A549 (cell line): ENCODE results near the gene EMID1. TPM values are rescaled to one million over a fixed set of nuclear protein-coding genes. Genes with fewer than 3 reads are reported as not detected.

Experiments used
- ATAC-seq, 2 experiments: fragments of 200-7000 bp in 1 of 2; fragments of >200 bp in 1 of 2; cut with Nextera tagmentation in 1 of 2; cut with Tn5 transposase in 1 of 2; 3 replicates each; pipeline versions ENCODE4 v1.8.0 to v1.9.1; 2018 to 2020; ENCODE audit warnings: mild to moderate bottlenecking in 1 of 2, moderate library complexity in 1 of 2
- CTCF ChIA-PET: fragments of 300-600 bp; sonication (Branson Sonifier 250); formaldehyde crosslinking; extraction: SDS; loops from one replicate; lab custom pipeline; 2021; ENCODE audit warnings: antibody characterized with exemption, inconsistent platforms; lab: Yijun Ruan, JAX
- POLR2A ChIA-PET: fragments of 350-600 bp; formaldehyde crosslinking; extraction: SDS; loops from one replicate; lab custom pipeline; 2021; ENCODE audit warnings: antibody characterized with exemption, inconsistent platforms; lab: Yijun Ruan, JAX
- DNase-seq, 2 experiments: peaks; one replicate each; pipeline versions ENCODE4 v3.0.0 to v3.0.0-alpha.2; 2011 to 2016; ENCODE audit warnings: low read depth in 1 of 2, low spot score in 1 of 2
- FAIRE-seq: peaks from 2 replicates; lab custom pipeline; 2011; peaks lifted over from hg19 to GRCh38; lab: Jason Lieb, UNC
- H3K27ac ChIP-seq, 2 experiments: fragments of >200 bp; sonication (Bioruptor Twin); formaldehyde crosslinking; 3 replicates each; pipeline ENCODE4 v1.5.1; 2016 to 2017
- H3K4me1 ChIP-seq: fragments of >200 bp; sonication (Bioruptor Twin); formaldehyde crosslinking; 3 replicates; pipeline ENCODE4 v1.6.1; 2016
- H3K4me2 ChIP-seq: fragments of >200 bp; sonication (Bioruptor Twin); formaldehyde crosslinking; 3 replicates; pipeline ENCODE4 v1.6.1; 2016
- H3K4me3 ChIP-seq: fragments of >200 bp; sonication (Bioruptor Twin); formaldehyde crosslinking; 3 replicates; pipeline ENCODE4 v1.5.1; 2016
- H3K9me3 ChIP-seq: fragments of >200 bp; sonication (Bioruptor Twin); formaldehyde crosslinking; 3 replicates; pipeline ENCODE4 v1.6.1; 2016
- BCL3 ChIP-seq: fragments of >200 bp; sonication (Bioruptor Twin); formaldehyde crosslinking; IDR thresholded peaks from 3 replicates; pipeline ENCODE4 v1.6.1; 2016
- BHLHE40 ChIP-seq: IDR thresholded peaks from 2 replicates; pipeline ENCODE4 v1.6.1; 2012; ENCODE audit warnings: low read depth, low read length, inconsistent platforms
- CBX2 ChIP-seq: fragments of 200-600 bp; sonication (generic); IDR thresholded peaks from 2 replicates; pipeline ENCODE4 v1.6.1; 2016; ENCODE audit warnings: low read depth, mild to moderate bottlenecking, borderline replicate concordance
- CBX8 ChIP-seq: fragments of 200-600 bp; sonication (generic); IDR thresholded peaks from 2 replicates; pipeline ENCODE4 v1.6.1; 2016
- CEBPB ChIP-seq, 2 experiments: fragments of >200 bp in 1 of 2; sonication (Bioruptor Twin) in 1 of 2; formaldehyde crosslinking in 1 of 2; IDR thresholded peaks; 2 replicates each; pipeline ENCODE4 v1.6.1; 2012 to 2016
- CHD4 ChIP-seq: fragments of 200-600 bp; sonication (generic); IDR thresholded peaks from 2 replicates; pipeline ENCODE4 v1.6.1; 2016; ENCODE audit warnings: antibody characterized with exemption, mild to moderate bottlenecking, borderline replicate concordance
- ELK1 ChIP-seq: fragments of 150-350 bp; IDR thresholded peaks from 2 replicates; pipeline ENCODE4 v1.6.1; 2014; ENCODE audit warnings: low read depth, mild to moderate bottlenecking, low read length
- FOSL2 ChIP-seq, 2 experiments: fragments of 450-650 bp in 1 of 2; fragments of >200 bp in 1 of 2; sonication (Bioruptor Twin) in 1 of 2; formaldehyde crosslinking; IDR thresholded peaks; 2 replicates each; pipeline versions ENCODE4 v1.5.0 to v1.6.1; 2016 to 2020; ENCODE audit warnings: mild to moderate bottlenecking in 1 of 2, moderate library complexity in 1 of 2
- JUN ChIP-seq, 2 experiments: fragments of >200 bp; sonication (Bioruptor Twin); formaldehyde crosslinking; IDR thresholded peaks; 2 replicates in 1 of 2; 3 replicates in 1 of 2; pipeline ENCODE4 v1.6.1; 2016 to 2017
- JUNB ChIP-seq: fragments of >200 bp; sonication (Bioruptor Twin); formaldehyde crosslinking; IDR thresholded peaks from 2 replicates; pipeline ENCODE4 v1.6.1; 2016
- KDM5A ChIP-seq: fragments of 200-600 bp; sonication (generic); IDR thresholded peaks from 2 replicates; pipeline ENCODE4 v1.6.1; 2016; ENCODE audit warnings: antibody characterized with exemption, mild to moderate bottlenecking
- NPAS2 ChIP-seq: fragments of 250-450 bp; sonication (Bioruptor Pico); IDR thresholded peaks from 2 replicates; pipeline ENCODE4 v1.8.0; 2022; ENCODE audit warnings: mild to moderate bottlenecking, moderate library complexity, borderline replicate concordance
- NR3C1 ChIP-seq: fragments of >200 bp; sonication (Bioruptor Twin); formaldehyde crosslinking; IDR thresholded peaks from 3 replicates; pipeline ENCODE4 v1.6.1; 2017
- POLR2AphosphoS2 ChIP-seq: conservative IDR thresholded peaks from 2 replicates; pipeline ENCODE4 v1.6.1; 2012; ENCODE audit warnings: low read length, improper control_type of control experiment, inconsistent platforms
- SMC3 ChIP-seq: fragments of >200 bp; sonication (Bioruptor Twin); formaldehyde crosslinking; IDR thresholded peaks from 3 replicates; pipeline ENCODE4 v1.6.1; 2018; ENCODE audit warnings: inconsistent platforms
- TFCP2L1 ChIP-seq: fragments of 250-450 bp; sonication (Bioruptor Pico); IDR thresholded peaks from 2 replicates; pipeline ENCODE4 v1.5.0; 2021; ENCODE audit warnings: mild to moderate bottlenecking
- ZC3H11A ChIP-seq: fragments of 450-650 bp; IDR thresholded peaks from 2 replicates; pipeline ENCODE4 v1.6.1; 2014; ENCODE audit warnings: antibody characterized with exemption, mild to moderate bottlenecking
- ZSCAN20 ChIP-seq: fragments of 250-450 bp; sonication (Bioruptor Pico); IDR thresholded peaks from 2 replicates; pipeline ENCODE4 v1.8.0; 2022; ENCODE audit warnings: mild to moderate bottlenecking, moderate library complexity
- WGBS: methylation state at CpG from one replicate; pipeline ENCODE4 v1.1.6; 2017; ENCODE audit errors: missing lambda C conversion rate; 5-methylcytosine and 5-hydroxymethylcytosine counted together
- polyA plus RNA-seq, 4 experiments: library from polyadenylated mRNA; depleted of rRNA in 3 of 4; stranded (reverse); fragments of >200 nt; fragmentation: RNase III in 1 of 4; extraction: RNeasy Plus Mini Kit Qiagen cat#74134 plus additional on column Dnase treatment in 1 of 4; gene quantifications; 2 replicates in 3 of 4; 3 replicates in 1 of 4; pipeline ENCODE4 v1.2.3, GENCODE V29; 2011 to 2017

The EMID1 gene
- polyA plus RNA-seq, 2 of the 4 experiments (the other 2 are of a cell fraction): 0.28 TPM

GRCh38 chr22:29183971-29184848 is 21.5 kb upstream of the EMID1 start:
- TF ChIP-seq CBX2 (no peak), ZSCAN20 (no peak)
- H3K4me2 ChIP-seq: no peak overlapping the region
- no peak for DNase-seq
- no peaks in the 10 kb centered on the region for H3K4me1 ChIP-seq
- H3K9me3 ChIP-seq: no peaks in the 10 kb centered on the region
- POLR2A ChIA-PET: no interaction called here
- H3K4me3 ChIP-seq: no peak overlapping the region
- no peak overlapping the region for H3K27ac ChIP-seq
- no peak for FAIRE-seq
- CTCF ChIA-PET: interaction anchor here (0.7 to 1.6 kb wide), 3 partner anchors 14 to 61 kb away, joined by 3 to 5 read pairs (median 4); no protein-coding TSS in a partner anchor
- ATAC-seq: no peak
- 87% methylated on average over 14 of the region's 19 CpGs for WGBS

GRCh38 chr22:29184849-29185490 is 20.7 kb upstream of the EMID1 start:
- ChIA-PET POLR2A (no interaction called here), CTCF (interaction anchor here (0.6 to 1.8 kb wide), 5 partner anchors 13 to 1272 kb away, joined by 3 to 7 read pairs (median 4); no protein-coding TSS in a partner anchor)
- H3K4me1 ChIP-seq: no peaks in the 10 kb centered on the region
- FAIRE-seq (no peak), DNase-seq (no peak), ATAC-seq (no peak)
- WGBS: 82% methylated on average over 10 of the region's 12 CpGs
- no peaks in the 10 kb centered on the region for H3K9me3 ChIP-seq
- TF ChIP-seq SMC3 (no peak), BHLHE40 (no peak), CBX8 (no peak), NPAS2 (CRISPR knock-in tag) (no peak), TFCP2L1 (CRISPR knock-in tag) (no peak), NR3C1 (no peak)
- H3K27ac ChIP-seq: no peak overlapping the region
- H3K4me3 ChIP-seq: no peak overlapping the region
- no peak overlapping the region for H3K4me2 ChIP-seq

GRCh38 chr22:29186302-29186701 is 19.4 kb upstream of the EMID1 start:
- DNase-seq (no peak), ATAC-seq (no peak), FAIRE-seq (no peak)
- H3K9me3 ChIP-seq: no peaks in the 10 kb centered on the region
- CTCF ChIA-PET: interaction anchor here (1.8 kb wide), 1 partner anchor 32 kb away, joined by 7 read pairs; no protein-coding TSS in a partner anchor
- H3K27ac ChIP-seq: no peak overlapping the region
- no peaks in the 10 kb centered on the region for H3K4me1 ChIP-seq
- POLR2A ChIA-PET: no interaction called here
- no peak overlapping the region for H3K4me3 ChIP-seq
- TF ChIP-seq FOSL2 (IDR thresholded peaks at IDR 0.05): no peak
- TF ChIP-seq FOSL2 (CRISPR knock-in tag; IDR thresholded peaks at IDR 0.05): no peak
- no peak for TF ChIP-seq ZC3H11A
- TF ChIP-seq CEBPB (IDR thresholded peaks at IDR 0.05): no peak
- TF ChIP-seq BCL3: no peak
- no peak overlapping the region for H3K4me2 ChIP-seq
- WGBS: 93% methylated on average over 1 of the region's 1 CpG

- no peaks in the 10 kb centered on the region for H3K4me1 ChIP-seq
- no peaks in the 10 kb centered on the region for H3K9me3 ChIP-seq
- POLR2A ChIA-PET: no interaction called here
- no peak overlapping the region for H3K27ac ChIP-seq
- no peak overlapping the region for H3K4me2 ChIP-seq
- 80% methylated on average over 1 of the region's 7 CpGs for WGBS
- TF ChIP-seq JUNB (no peak), SMC3 (no peak), CHD4 (no peak), ELK1 (no peak), JUN (IDR thresholded peaks at IDR 0.05) (no peak), KDM5A (no peak), POLR2AphosphoS2 (no peak)
- FAIRE-seq (no peak), ATAC-seq (no peak), DNase-seq (no peak)
- no peak overlapping the region for H3K4me3 ChIP-seq
- CTCF ChIA-PET: no interaction called here
Observed at GRCh38 chr22:29187831-29188230, 17.9 kb upstream of the EMID1 start.
